ENCODE data around the gene ATP2B3.

DNA sequence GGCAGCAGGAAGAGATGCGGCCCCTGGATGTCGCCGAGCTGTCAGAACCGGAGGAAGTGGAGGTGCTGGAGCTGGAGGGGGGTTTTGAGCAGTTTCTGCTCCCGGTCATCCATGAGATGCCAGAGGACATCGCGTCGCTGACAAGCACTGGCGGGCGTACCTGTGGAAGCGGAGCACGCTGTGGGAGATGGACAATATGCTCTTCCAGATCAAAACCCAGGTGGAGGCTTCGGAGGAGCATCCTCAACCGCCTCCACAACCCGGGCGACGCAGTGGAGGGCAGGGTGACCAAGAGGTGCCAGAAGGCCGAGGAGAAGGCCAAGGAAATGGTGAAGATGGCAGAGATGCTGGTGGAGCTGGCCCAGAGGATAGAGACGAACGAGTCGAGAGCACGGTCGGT lies 89.1 kb downstream of the ATP2B3 start:
- TF ChIP-seq, protein P1, sequence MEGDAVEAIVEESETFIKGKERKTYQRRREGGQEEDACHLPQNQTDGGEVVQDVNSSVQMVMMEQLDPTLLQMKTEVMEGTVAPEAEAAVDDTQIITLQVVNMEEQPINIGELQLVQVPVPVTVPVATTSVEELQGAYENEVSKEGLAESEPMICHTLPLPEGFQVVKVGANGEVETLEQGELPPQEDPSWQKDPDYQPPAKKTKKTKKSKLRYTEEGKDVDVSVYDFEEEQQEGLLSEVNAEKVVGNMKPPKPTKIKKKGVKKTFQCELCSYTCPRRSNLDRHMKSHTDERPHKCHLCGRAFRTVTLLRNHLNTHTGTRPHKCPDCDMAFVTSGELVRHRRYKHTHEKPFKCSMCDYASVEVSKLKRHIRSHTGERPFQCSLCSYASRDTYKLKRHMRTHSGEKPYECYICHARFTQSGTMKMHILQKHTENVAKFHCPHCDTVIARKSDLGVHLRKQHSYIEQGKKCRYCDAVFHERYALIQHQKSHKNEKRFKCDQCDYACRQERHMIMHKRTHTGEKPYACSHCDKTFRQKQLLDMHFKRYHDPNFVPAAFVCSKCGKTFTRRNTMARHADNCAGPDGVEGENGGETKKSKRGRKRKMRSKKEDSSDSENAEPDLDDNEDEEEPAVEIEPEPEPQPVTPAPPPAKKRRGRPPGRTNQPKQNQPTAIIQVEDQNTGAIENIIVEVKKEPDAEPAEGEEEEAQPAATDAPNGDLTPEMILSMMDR (IDR thresholded peaks at IDR 0.05; ENCODE audit: insufficient read depth, low read length, poor library complexity, severe bottlenecking) = no peak
- no peak for TF ChIP-seq EZH2phosphoT487 (conservative IDR thresholded peaks at IDR 0.05; ENCODE audit: low read length)

Data from SU-DHL-6 (cell line).